HG03135 (cell line): ENCODE data around the gene CHD9.
A peak's percentile ranks its signal among the peaks of the same experiment; 100 is the strongest.
"Not testable (repeated sequence)": the region's sequence is repeated elsewhere in the genome, so short reads cannot be mapped to it uniquely, and the experiment has no call there.

Source experiments
- ATAC-seq: cut with Tn5 transposase; IDR thresholded peaks from one replicate; pipeline ENCODE4 v1.9.1; 2021; ENCODE audit warnings: mild to moderate bottlenecking, moderate library complexity; ENCODE audit not compliant: unreplicated experiment

Gene CHD9

DNA sequence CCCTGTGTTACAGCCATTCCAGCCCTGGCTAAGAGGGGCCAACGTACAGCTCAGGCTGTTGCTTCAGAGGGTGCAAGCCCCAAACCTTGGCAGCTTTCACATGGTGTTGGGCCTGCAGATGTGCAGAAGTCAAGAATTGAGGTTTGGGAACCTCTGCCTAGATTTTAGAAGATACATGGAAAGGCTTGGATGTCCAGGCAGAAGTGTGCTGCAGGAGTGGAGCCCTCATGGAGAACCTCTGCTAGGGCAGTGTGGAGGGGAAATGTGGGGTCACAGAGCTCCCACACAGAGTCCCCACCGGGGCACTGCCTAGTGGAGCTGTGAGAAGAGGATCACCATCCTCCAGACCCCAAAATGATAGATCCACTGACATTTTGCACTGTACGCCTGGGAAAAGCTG is 130.9 kb downstream of the CHD9 start:
- ATAC-seq: not testable (repeated sequence)

- ATAC-seq: no peak
These were observed 133.0 kb downstream of the CHD9 start for GRCh38 chr16:53187775-53188174.

- ATAC-seq: no peak
These were observed 136.6 kb downstream of the CHD9 start for GRCh38 chr16:53191413-53191812.

- no peak for ATAC-seq
These were observed 144.1 kb downstream of the CHD9 start for GRCh38 chr16:53198933-53199332.

GRCh38 chr16:53201900-53202299 is 147.1 kb downstream of the CHD9 start:
- ATAC-seq: no peak

- no peak for ATAC-seq
These were observed 147.6 kb downstream of the CHD9 start for GRCh38 chr16:53202398-53202797.

- peak; percentile 80 for ATAC-seq
These were observed 153.3 kb downstream of the CHD9 start for GRCh38 chr16:53207810-53208752.

- ATAC-seq: no peak
These were observed 154.6 kb downstream of the CHD9 start for GRCh38 chr16:53209429-53209828.

- ATAC-seq: no peak
These were observed 155.1 kb downstream of the CHD9 start for GRCh38 chr16:53209877-53210276.

GRCh38 chr16:53211253-53211652 is 156.5 kb downstream of the CHD9 start:
- no peak for ATAC-seq

DNA sequence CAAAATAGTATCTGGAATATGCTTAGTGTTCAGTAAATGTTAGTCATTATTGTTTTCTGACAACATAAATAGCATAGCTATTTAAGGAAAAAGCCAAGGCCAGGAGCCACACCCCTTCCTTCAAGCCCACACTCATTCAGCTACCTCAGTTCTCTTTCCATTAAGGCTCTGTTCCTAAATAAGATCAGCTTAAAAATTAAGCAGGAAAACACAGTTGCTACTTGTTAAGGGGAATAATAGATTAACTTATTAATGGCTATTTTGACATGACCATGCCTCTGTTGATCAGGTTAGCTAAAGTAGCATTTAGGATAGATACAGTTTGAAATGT is 158.1 kb downstream of the CHD9 start:
- ATAC-seq: no peak

DNA sequence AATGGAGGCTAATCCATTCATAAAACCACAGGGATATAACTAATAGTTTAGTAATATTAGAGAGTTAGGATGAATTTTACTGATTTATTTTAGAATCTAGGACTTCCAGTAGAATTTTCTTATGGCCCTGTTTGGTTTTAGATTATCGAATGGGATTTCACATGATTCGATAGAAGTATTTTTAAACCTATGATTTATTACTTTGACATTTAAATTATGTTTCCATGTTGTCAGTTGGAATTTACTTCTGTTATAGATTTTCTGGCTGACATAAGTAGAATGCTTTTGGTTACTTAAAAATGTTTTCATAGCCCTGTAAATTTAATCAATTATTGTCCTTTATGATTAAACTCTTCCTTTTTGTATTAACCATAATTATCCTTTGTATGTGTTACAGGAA is 158.8 kb downstream of the CHD9 start:
- ATAC-seq: no peak

- ATAC-seq: no peak
These were observed 162.0 kb downstream of the CHD9 start for GRCh38 chr16:53216798-53217197.

- ATAC-seq: no peak
These were observed 164.6 kb downstream of the CHD9 start for GRCh38 chr16:53219371-53219770.

DNA sequence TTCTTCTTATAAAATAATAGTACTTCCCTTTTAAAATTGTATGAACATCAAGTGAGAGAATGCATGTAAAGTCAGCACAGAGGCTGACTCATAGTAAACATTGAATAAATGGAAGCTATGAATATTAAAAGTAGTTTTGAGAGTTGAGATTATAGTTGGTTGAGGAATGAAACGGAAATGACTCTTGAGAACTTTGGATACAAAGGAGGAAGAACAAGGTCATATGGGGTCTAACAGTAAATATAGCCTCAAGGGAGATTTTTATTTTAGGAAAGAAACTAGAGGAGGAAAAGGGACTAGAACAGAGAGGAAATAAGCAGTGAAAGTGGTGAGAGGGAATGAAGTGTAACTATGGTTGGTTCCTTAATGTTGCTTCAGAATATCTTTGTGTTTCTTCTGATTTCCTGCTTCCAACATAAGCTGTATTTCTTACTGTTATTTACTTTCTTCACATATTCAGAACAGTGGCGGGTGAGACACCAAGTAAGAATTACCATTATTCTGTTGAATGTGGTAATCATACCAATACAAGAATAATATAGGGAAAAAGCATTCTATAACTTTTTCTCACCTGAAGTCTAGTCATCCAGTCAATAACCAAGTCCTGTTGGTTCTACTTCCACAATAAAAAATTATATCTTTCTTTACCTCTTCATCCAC is 165.1 kb downstream of the CHD9 start:
- no peak for ATAC-seq

DNA sequence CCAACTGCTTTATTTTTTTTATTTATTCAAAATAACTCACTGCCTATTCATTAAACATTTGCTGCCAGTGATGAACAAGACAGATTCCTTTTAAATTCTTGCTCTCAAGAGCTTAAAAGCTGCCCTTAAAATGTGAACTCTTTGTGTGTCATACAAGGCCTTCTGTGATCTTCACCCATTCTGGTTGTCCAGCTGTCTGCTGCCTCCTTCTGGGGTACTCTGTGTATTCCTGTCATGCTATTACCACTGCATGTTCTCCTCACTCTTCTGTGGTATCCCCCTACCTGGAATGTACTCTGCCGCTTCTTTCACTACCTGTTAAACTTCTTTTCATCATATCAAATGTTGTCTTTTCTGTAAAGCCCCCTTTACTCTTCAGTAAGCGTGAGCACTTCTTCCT is 165.8 kb downstream of the CHD9 start:
- no peak for ATAC-seq

DNA sequence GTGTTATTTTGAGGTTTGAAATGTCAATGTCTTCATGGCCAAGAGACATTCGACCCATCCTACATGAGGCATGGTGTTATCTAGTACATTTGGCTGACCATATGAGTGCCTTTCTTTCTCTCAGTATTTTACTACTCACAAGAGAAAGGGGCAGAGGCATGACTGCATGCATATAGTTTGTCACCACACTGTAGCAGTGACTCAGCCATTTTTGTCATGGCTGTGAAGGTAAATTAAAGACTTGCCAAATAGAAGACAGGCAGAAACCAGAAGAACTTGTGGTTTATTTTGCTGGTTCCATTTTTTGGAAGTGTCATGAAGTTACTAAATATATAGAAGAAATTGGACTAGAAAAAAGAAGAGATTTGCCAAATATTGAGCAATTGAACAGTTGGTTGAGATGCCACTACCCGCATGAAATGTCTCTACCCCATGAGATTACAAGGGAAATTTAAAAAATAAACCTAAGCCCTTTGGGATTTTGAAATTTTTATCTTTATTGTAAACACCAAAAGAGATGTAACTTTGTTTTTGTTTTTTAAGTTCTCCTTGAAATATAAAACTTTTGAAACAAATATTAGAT is 170.3 kb downstream of the CHD9 start:
- no peak for ATAC-seq

GRCh38 chr16:53232826-53233529 is 178.2 kb downstream of the CHD9 start:
- no peak for ATAC-seq

DNA sequence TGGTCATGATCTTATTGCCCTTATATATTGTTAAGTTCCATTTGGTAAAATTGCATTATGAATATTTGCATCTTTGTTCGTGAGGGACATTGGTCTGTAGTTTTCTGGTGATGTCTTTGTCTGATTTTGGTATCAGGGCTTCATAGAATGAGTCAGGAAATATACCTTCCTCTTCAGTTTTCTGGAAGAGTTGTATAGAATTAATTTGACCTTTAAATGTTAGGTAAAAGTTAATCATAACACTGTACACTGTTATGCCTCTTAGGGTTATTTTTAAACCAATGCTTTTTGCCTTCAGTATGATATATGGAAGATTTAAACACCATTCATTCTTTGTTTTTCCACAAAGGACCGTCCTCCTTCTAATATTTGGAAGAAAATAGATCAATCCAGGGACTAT is 180.0 kb downstream of the CHD9 start:
- no peak for ATAC-seq

- ATAC-seq: no peak
These were observed 181.1 kb downstream of the CHD9 start for GRCh38 chr16:53235851-53236250.

GRCh38 chr16:53249331-53249730 is 194.5 kb downstream of the CHD9 start:
- ATAC-seq: no peak
